Measurements from ENCODE around the gene ZNF574. TPM values are rescaled to one million over a fixed set of nuclear protein-coding genes. Genes with fewer than 3 reads are reported as not detected.

Gene ZNF574
- total and polyA plus RNA-seq, 2 donors (not counting 3 experiments of a cell fraction or from before 2014, with no cell fraction given): 13.6 to 15.3 TPM

GRCh38 chr19:42086188-42086736, 10.3 kb downstream of the ZNF574 start:
- Histone ChIP-seq H3K9me1 (replicated peaks; ENCODE audit: control insufficient read depth, extremely low read depth, insufficient read depth, low read length) (no peaks in the 10 kb centered on the region), H3K9me3 (replicated peaks; ENCODE audit: control insufficient read depth, insufficient read depth, low read length) (no peaks in the 10 kb centered on the region), H2AFZ (ENCODE audit: low read depth, low read length) (no peak overlapping the region), H3K36me3 (ENCODE audit: control insufficient read depth in 2 of 2, extremely low read depth in 1 of 2, insufficient read depth in 2 of 2, low read length in 2 of 2) (peaks cover 3% of the 10 kb centered on the region in 2 experiments), H3K27me3 (ENCODE audit: control insufficient read depth in 2 of 2, insufficient read depth in 2 of 2, low read length in 2 of 2) (no peaks in the 10 kb centered on the region), H3K79me2 (ENCODE audit: control insufficient read depth, insufficient read depth, low read length) (peaks cover 9% of the 10 kb centered on the region), H3K4me2 (ENCODE audit: insufficient read depth, low read length) (no peak overlapping the region), H3K4me1 (ENCODE audit: control insufficient read depth, extremely low read depth, insufficient read depth, low read length) (peaks cover 13% of the 10 kb centered on the region), H4K20me1 (replicated peaks; ENCODE audit: control insufficient read depth, extremely low read depth, insufficient read depth, low read length) (no peaks in the 10 kb centered on the region), H3K4me3 (replicated peaks in 1 of 3; ENCODE audit: insufficient read depth in 1 of 3, low read depth in 1 of 3, low read length in 3 of 3) (no peak overlapping the region), H3K9ac (replicated peaks; ENCODE audit: extremely low read depth, insufficient read depth, low read length) (no peak overlapping the region), H3K27ac (ENCODE audit: insufficient read depth, low read depth, low read length) (no peak overlapping the region)
- intact Hi-C loops (cut with micrococcal nuclease): no loop called here
- ChIA-PET CTCF (no interaction called here), POLR2A (no interaction called here)
- FAIRE-seq (no peak), DNase-seq (ENCODE audit: low read depth, low spot score) (no peak)
- dilution Hi-C loops (cut with MboI; ENCODE audit: extremely low pct_ligation_motif_present, low sequenced_read_pairs): no loop called here
- BruUV-seq (replicated peaks): no TSS peak
- TF ChIP-seq POLR2A (IDR thresholded peaks at IDR 0.05; ENCODE audit: low read depth, low read length) (no peak), EZH2 (IDR thresholded peaks at IDR 0.05; ENCODE audit: borderline replicate concordance, low read depth, low read length, severe bottlenecking) (no peak), JUN (IDR thresholded peaks at IDR 0.05; ENCODE audit: borderline replicate concordance, insufficient read depth, insufficient read length, low read depth) (no peak), POLR2AphosphoS5 (IDR thresholded peaks at IDR 0.05; ENCODE audit: insufficient read depth, low read depth, low read length) (no peak), GATA2 (IDR thresholded peaks at IDR 0.05; ENCODE audit: insufficient read depth, insufficient read length, low read depth, low read length) (no peak), MAX (IDR thresholded peaks at IDR 0.05; ENCODE audit: insufficient read depth, insufficient read length) (no peak), FOS (IDR thresholded peaks at IDR 0.05; ENCODE audit: borderline replicate concordance, insufficient read depth, low read length) (no peak), MYC (IDR thresholded peaks at IDR 0.05; ENCODE audit: low read depth, low read length) (no peak), CTCF (IDR thresholded peaks at IDR 0.05; ENCODE audit: extremely low read depth in 1 of 2, insufficient read depth in 1 of 2, low read depth in 1 of 2, low read length in 2 of 2) (no peak)

Measured in endothelial cell of umbilical vein (primary cell).